ENCODE measurements around the gene PROX1. TPM values are rescaled to one million over a fixed set of nuclear protein-coding genes. Genes with fewer than 3 reads are reported as not detected.
A peak's percentile ranks its signal among the peaks of the same experiment; 100 is the strongest.

The PROX1 gene
- total RNA-seq, 1 experiment from 2014 or later: 19.9 TPM

DNA sequence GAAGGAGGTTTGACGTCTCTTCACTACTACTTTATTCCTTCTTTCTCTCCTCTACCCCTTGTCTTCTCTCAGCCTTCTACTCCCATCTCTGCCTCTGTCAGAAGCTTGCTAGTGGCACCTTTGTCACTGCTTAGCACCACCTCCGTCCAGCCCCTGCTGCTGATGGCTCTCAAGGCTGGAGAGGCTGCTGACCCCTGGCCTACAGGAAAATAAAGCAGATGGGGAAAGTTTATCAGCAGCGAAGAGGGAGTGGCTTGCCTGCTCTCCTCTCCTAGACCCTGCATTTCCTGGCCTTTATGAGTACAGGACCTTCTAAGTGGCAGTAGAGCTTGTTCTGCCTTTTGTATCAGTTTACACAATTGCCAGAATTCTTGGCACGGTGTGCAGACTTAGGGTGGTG is 27.0 kb downstream of the PROX1 start:
- Histone ChIP-seq H3K4me3 (no peak overlapping the region), H3K4me1 (peaks cover 22% of the 10 kb centered on the region), H3K36me3 (peaks cover 76% of the 10 kb centered on the region), H3K27me3 (no peaks in the 10 kb centered on the region), H3K9me3 (replicated peaks) (no peaks in the 10 kb centered on the region), H3K27ac (no peak overlapping the region)
- DNase-seq: no peak

DNA sequence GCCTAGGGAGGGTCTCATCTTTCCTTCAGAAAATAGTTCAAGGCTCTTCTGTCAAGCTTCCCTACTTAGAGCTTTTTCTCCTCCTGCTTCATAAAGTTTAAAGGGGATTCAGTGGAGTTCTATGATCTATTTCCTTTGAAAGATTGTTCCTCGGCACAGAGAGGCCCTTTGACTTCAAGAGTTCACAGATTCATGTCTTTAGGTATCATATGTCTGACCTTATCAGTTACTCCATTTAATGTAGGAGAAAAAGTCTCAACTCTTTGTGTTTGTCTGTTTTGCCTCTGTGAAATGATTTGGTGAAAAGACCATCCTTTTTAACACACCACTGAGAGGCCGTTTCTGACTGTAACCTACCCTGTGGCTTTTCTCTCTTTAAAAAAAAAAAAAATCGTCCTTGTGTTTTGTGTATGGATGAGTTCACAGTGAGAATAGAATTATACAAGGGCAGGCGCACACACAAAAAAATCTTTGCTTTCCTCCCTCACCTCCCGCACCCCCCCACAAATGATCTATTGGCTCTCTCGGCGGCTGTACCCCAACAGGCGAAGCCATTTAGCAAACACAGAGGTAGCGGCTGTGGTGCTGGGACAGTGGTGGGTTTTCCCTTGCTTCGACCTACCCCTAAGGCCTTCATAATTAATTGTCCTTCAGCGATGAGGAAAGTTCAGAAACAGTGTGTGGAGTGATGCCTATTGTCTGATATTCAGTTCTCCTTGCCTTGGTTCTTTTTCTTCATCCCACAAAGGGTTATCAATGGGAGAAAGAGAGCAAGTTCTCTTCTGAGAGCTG is 29.6 kb downstream of the PROX1 start:
- no peak overlapping the region for H3K27ac ChIP-seq
- H3K36me3 ChIP-seq: peaks cover 74% of the 10 kb centered on the region
- DNase-seq: no peak
- no peaks in the 10 kb centered on the region for H3K27me3 ChIP-seq
- no peaks in the 10 kb centered on the region for H3K9me3 ChIP-seq (replicated peaks)
- H3K4me1 ChIP-seq: peaks cover 17% of the 10 kb centered on the region
- no peak overlapping the region for H3K4me3 ChIP-seq

DNA sequence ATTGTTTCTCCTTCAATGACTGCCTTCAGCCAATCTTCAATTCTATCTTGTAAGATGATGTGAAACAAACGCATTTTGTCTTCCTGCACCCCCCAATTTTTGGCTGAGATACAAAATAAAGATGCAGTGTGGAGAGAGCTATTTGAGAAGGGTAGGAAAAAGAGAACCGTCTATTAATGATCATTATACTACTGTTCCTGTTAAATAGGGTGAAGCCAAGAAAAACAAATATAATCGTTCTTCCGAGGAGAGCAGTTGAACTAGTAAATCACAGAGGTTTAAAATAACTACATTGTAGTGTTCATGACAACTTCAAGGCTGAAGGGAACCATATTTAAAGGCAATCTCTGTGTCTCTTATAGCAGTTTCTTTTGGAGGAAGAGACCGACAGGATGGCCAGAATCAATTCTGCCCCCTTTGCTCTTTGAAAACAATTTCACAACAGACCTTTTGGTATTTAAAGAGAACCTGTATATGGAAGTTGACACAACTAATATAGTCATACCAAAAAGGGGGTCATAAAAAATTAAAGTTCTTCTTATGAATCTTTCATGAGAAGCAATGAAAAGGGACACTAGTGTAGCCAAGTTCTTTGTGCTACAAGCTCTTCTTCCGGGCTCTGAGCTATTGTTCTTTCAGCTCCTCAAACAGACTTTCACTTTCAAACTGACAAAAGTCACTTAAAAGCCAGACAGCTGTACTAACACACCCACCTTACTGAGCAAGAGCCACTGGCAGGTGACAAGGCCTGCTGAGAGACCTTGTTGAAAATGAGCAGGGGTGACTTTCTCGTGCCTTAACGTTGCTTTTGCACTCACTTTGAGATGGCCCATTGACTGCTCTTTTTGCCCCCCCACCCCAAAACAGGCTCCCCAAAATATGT is 30.9 kb downstream of the PROX1 start:
- H3K27ac ChIP-seq: peak overlapping the region; percentile 10; the same call in 1 of the 2 replicates
- no peaks in the 10 kb centered on the region for H3K9me3 ChIP-seq (replicated peaks)
- no peak overlapping the region for H3K4me3 ChIP-seq
- H3K36me3 ChIP-seq: peaks cover 72% of the 10 kb centered on the region
- H3K27me3 ChIP-seq: no peaks in the 10 kb centered on the region
- H3K4me1 ChIP-seq: peaks cover 17% of the 10 kb centered on the region
- DNase-seq: peak in 1 of 2 experiments; percentile 38

DNA sequence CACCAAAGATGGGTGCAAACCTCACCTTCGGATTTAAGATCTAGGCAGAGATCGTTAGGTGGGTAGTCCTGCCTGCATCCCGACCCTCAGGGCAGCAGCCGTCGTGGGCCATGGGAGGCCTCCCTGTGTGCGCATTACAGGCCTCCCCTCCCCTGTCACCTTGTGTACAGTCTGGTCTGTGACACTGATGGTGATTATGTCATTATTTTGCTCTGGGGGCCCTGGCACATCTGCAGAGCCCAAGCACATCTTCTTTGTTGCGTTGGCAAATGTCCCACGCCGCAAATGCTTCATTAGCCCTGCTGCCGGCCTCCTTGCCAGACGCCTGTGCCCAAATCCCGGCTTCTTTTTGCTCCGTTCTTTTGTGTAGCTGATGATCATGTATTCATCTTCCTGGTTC is 31.7 kb downstream of the PROX1 start:
- DNase-seq: no peak
- H3K27ac ChIP-seq: no peak overlapping the region
- peaks cover 73% of the 10 kb centered on the region for H3K36me3 ChIP-seq
- H3K9me3 ChIP-seq (replicated peaks): no peaks in the 10 kb centered on the region
- no peak overlapping the region for H3K4me3 ChIP-seq
- H3K27me3 ChIP-seq: no peaks in the 10 kb centered on the region
- peaks cover 17% of the 10 kb centered on the region for H3K4me1 ChIP-seq

DNA sequence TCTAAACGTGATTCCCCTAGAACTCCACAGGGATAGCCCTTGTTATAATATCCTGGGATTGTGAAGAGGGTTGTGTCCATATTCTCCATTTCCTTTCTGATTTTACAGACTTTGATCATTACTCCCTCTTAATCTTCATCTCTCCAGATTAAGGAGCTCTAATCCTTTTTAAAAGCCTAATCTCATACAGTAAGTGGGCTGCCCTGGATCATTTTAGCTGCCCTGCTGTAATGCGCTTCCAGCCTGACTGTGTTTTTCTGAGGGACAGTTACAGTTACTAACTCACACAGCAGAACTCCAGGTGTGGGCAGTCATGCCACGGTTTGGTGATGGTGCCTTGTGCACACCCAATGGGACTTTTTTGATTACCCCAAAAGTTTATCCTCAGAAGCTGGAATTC is 33.5 kb downstream of the PROX1 start:
- no peak for DNase-seq
- Histone ChIP-seq H3K4me3 (no peak overlapping the region), H3K4me1 (peaks cover 17% of the 10 kb centered on the region), H3K36me3 (peaks cover 71% of the 10 kb centered on the region), H3K27ac (no peak overlapping the region), H3K27me3 (no peaks in the 10 kb centered on the region), H3K9me3 (replicated peaks) (no peaks in the 10 kb centered on the region)

DNA sequence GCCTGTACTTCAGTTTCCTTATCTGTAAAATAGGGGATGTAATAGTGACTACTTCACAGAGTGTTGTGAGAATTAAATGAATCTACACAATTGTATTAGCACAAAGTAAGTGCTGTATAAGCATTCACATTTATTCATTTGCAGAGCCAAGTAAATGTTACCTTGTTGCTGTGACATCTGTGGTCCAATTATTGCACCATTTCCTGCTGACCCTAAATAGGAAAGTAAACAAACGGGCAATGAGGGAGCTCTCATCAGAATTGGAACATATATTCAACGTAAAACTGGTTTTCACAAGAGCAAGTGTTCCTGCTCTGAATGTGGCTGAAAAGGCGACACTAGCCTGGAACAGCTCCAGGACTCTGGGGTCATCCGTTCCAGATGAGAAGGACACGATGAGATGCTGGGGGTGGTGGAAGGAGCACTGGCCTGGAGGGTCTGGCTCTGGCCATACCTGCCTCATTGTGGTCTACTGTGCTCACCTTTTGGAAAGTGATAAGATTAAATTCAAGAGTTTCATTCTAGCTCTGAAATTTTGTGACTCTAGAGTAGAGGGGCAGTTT is 34.5 kb downstream of the PROX1 start:
- Histone ChIP-seq H3K36me3 (peaks cover 70% of the 10 kb centered on the region), H3K4me1 (peaks cover 17% of the 10 kb centered on the region), H3K9me3 (replicated peaks) (no peaks in the 10 kb centered on the region), H3K27ac (no peak overlapping the region), H3K27me3 (no peaks in the 10 kb centered on the region), H3K4me3 (no peak overlapping the region)
- DNase-seq: no peak

DNA sequence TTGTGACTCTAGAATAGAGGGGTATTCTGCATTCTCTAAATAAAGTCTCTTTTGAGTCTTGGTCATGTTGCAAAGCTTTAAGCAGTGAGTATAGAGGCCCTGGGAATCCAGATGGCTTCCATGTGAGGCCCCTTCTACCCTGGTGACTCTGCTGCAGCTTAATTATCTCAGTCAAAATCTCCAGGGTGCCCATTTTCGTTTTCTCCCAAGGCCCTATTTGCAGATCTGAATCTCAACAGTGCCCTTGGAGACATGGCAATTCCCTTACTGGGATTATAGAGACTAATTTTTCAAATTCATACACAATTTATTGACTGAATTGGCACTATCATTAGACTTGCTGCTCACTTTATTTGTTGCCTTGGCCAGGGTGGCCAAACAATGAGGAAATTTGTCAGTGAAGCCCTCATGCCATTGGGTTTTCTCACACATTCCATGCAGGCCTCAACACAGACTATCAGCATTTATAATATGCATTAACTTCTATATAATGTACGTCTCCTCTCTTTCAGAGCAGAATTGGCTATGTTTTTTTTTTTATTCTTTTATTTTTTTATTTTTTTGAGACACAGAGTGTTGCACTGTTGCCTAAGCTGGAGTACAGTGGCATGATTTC is 35.1 kb downstream of the PROX1 start:
- no peak for DNase-seq
- Histone ChIP-seq H3K9me3 (replicated peaks) (no peaks in the 10 kb centered on the region), H3K4me1 (peaks cover 14% of the 10 kb centered on the region), H3K27ac (no peak overlapping the region), H3K27me3 (no peaks in the 10 kb centered on the region), H3K4me3 (no peak overlapping the region), H3K36me3 (peaks cover 67% of the 10 kb centered on the region)

DNA sequence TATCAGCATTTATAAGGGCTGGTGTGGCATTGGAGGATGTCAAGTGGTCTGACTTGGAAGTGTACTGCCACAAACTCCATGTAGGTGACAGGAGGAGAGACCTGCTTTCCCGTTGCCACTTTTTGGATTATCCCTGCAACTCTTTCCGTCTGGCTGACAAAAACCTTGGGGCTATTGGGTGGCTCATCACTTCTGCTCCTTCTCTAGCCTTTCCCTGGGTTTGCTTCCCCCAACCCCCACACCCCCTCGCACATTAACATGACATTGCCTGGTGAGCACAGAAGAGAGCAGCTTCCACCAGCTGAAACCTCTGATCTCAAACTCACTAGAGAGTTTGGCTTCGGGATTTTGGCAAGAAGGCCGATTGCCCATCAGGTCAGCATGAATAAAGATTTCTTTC is 39.2 kb downstream of the PROX1 start:
- Histone ChIP-seq H3K4me3 (no peak overlapping the region), H3K27ac (no peak overlapping the region), H3K9me3 (replicated peaks) (no peaks in the 10 kb centered on the region), H3K27me3 (no peaks in the 10 kb centered on the region), H3K4me1 (peaks cover 38% of the 10 kb centered on the region), H3K36me3 (peaks cover 56% of the 10 kb centered on the region)
- DNase-seq: no peak

DNA sequence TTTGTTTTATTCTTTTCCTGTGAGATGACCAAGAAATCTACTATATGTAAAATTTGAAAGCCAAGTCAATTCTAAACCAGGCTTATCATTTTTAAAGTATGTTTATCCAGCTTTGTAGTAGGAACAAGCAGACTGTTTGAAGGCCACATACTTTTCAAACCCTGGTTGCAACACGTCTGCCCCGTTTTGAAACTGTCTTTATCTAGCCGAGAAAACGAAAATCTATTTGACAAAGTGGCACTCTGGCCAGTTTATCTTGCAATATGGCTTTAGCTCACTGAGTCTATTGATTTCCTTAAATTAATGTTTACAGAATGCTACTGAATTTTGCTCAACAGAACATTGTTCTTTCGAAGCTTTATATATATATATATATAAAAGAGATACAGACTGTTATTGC is 39.7 kb downstream of the PROX1 start:
- Histone ChIP-seq H3K27me3 (no peaks in the 10 kb centered on the region), H3K9me3 (replicated peaks) (no peaks in the 10 kb centered on the region), H3K4me3 (no peak overlapping the region), H3K4me1 (peaks cover 39% of the 10 kb centered on the region), H3K36me3 (peaks cover 58% of the 10 kb centered on the region), H3K27ac (no peak overlapping the region)
- DNase-seq: no peak

DNA sequence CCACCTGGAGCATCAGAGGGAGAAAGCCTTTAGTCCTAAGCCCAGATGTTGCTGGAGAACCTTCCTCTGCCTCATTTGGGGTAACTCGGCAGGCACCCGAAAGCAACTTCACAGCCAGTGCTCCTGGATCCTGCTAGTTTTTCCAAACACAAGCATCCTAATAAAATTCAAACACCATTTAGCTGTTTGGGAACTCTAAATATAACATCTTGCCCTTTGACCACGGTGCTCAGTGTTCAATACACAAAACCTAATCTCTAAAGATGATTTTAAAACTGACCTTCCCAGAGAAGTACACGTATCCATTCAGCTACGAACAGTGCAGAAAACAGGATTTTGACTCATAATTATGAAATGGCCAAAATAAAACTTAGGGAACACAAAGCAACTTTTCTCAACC is 40.3 kb downstream of the PROX1 start:
- Histone ChIP-seq H3K27ac (peak overlapping the region; percentile 97), H3K27me3 (no peaks in the 10 kb centered on the region), H3K4me3 (no peak overlapping the region), H3K36me3 (peaks cover 55% of the 10 kb centered on the region), H3K9me3 (replicated peaks) (no peaks in the 10 kb centered on the region), H3K4me1 (peaks cover 39% of the 10 kb centered on the region)
- no peak for DNase-seq

DNA sequence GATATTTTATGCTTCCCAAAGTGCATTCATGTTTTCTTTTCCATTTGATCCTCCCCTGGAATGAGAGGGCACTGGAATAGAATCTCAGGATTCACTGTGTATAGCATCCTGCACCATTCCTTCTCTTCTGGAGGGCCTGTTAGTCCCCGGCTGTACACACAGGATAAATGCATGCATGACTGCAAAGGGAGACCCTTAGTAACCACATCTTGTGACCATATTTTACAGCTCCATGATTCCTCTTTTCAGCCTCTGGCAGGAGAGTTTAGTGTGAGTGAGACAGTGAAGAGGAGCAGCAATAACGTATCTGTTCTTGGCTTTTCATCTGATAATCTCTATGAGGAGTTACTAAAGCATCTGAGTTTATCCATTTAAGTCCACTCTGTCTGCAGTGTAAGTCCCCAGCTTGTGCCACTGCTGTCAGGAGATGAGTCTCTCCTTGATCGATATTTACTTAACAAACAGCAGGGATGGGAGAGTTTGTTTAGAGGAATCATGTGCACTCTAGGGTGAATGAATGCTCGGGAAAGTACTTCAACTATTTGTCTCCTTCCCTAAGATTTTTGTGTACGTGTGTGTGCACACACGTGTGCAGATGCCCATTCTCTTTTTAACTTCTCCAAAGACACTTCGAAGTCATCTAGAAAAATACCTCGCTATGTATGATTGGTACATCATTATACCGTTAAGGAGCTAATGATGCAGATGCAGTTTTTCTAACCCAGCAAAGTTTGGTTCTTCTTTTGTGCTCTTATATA is 41.1 kb downstream of the PROX1 start:
- Histone ChIP-seq H3K27ac (peak overlapping the region; percentile 97), H3K9me3 (replicated peaks) (no peaks in the 10 kb centered on the region), H3K4me3 (0 out of 2 replicates have a peak overlapping the region, but pooled peaks have one; percentile 3), H3K4me1 (peaks cover 39% of the 10 kb centered on the region), H3K27me3 (no peaks in the 10 kb centered on the region), H3K36me3 (peaks cover 54% of the 10 kb centered on the region)
- DNase-seq: peak in 1 of 2 experiments; percentile 44

DNA sequence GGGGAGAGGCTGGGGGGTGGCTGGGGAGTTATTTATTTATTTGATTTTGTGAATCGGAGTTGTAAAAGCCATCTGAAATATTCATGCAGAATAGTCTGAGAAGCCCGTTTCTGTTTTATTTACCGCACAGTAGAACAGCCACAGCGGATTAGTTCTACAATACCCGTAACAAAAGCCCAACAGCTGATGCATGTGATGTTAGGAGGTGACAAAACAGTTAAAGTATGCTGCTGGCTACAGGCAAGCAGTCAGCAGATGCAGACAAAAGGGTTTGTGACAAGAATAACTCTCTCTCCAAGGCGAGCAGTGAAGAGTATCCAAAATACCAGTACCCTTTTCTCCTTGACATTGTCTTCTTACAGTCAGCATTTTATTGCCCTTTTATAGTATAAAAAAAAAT is 42.0 kb downstream of the PROX1 start:
- DNase-seq: peak; percentile 92 to 97
- peak overlapping the region; percentile 97 for H3K27ac ChIP-seq
- no peaks in the 10 kb centered on the region for H3K27me3 ChIP-seq
- H3K4me1 ChIP-seq: peaks cover 39% of the 10 kb centered on the region
- H3K36me3 ChIP-seq: peaks cover 55% of the 10 kb centered on the region
- H3K4me3 ChIP-seq: 0 out of 2 replicates have a peak overlapping the region, but pooled peaks have one; percentile 3
- H3K9me3 ChIP-seq (replicated peaks): no peaks in the 10 kb centered on the region

DNA sequence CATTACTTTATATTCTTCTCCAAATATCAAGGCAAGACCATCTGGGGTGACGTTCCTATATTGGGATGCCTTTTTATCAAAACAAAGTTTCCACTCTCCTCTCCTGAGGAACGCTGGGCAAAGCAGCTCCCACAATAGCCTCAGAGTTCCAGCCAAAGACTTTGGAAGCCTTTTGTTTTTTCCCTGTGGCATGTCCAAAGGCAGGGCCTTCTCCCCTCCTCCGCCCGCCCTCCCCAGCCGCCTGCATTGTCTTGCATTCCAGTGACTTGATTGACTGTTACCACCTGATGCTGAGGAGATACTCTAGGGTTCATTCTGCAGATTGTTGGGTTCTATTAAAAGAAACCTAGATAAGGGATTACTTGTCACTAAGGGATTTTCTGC is 43.5 kb downstream of the PROX1 start:
- Histone ChIP-seq H3K27me3 (no peaks in the 10 kb centered on the region), H3K4me3 (no peak overlapping the region), H3K4me1 (peaks cover 39% of the 10 kb centered on the region), H3K9me3 (replicated peaks) (no peaks in the 10 kb centered on the region), H3K27ac (peak overlapping the region; percentile 97), H3K36me3 (peaks cover 59% of the 10 kb centered on the region)
- peak; percentile 51 to 66 for DNase-seq

DNA sequence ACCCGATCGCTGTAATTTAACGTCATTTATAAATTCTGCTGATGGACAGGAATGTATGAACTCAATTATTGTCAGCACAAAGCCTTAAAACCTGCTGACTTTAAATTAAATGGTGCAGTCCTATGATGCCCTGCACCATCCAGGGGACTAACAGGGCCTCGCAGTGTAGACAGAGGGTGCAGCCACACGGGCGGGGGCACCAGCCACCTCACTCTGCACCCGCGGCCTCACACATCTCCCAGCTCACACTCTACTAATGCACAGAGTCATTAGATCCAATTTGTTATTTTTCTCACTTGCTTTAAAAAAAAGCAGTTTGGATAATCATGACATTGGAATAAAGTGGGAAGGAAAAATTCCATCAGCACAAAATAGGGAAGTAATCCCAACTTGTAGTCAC is 49.7 kb downstream of the PROX1 start:
- Histone ChIP-seq H3K36me3 (peaks cover 54% of the 10 kb centered on the region), H3K27me3 (no peaks in the 10 kb centered on the region), H3K4me3 (no peak overlapping the region), H3K9me3 (replicated peaks) (no peaks in the 10 kb centered on the region), H3K27ac (no peak overlapping the region), H3K4me1 (no peaks in the 10 kb centered on the region; the same call in 1 of the 2 replicates)
- DNase-seq: no peak
